Activated CD8-positive, alpha-beta T cell treated with anti-CD3 and anti-CD28 coated beads, Interleukin-2, amount 10 ng/mL, durations not matched to agents 7 days and 5 days (primary cell): ENCODE data around the gene TSPO. TPM values are rescaled to one million over a fixed set of nuclear protein-coding genes. Genes with fewer than 3 reads are reported as not detected.

ENCODE experiments used
- ATAC-seq: fragments of 150-1000 bp; cut with Tn5 transposase; one replicate; pipeline ENCODE4 v1.10.0; 2021; ENCODE audit warnings: moderate library complexity
- CTCF ChIA-PET: fragments of 350-600 bp; sonication (Branson Sonifier 250); formaldehyde crosslinking; loops from one replicate; lab custom pipeline; 2021; ENCODE audit warnings: antibody characterized with exemption; lab: Charles Lee
- POLR2A ChIA-PET: fragments of 350-600 bp; sonication (Branson Sonifier 250); formaldehyde crosslinking; loops from one replicate; lab custom pipeline; 2021; ENCODE audit warnings: antibody characterized with exemption; lab: Charles Lee
- DNase-seq: peaks from one replicate; pipeline ENCODE4 v3.0.0-alpha.2; 2020
- H3K27ac Mint-ChIP-seq: one replicate; pipeline ENCODE4 v1.8.0; 2021; ENCODE audit warnings: mild to moderate bottlenecking, mixed read lengths
- H3K27me3 Mint-ChIP-seq: one replicate; pipeline ENCODE4 v1.8.0; 2021; ENCODE audit warnings: low read depth, mixed read lengths
- H3K36me3 Mint-ChIP-seq: one replicate; pipeline ENCODE4 v1.8.0; 2021; ENCODE audit warnings: low read depth, mixed read lengths
- H3K4me1 Mint-ChIP-seq: one replicate; pipeline ENCODE4 v1.8.0; 2021; ENCODE audit warnings: low read depth, mixed read lengths
- H3K4me3 Mint-ChIP-seq: one replicate; pipeline ENCODE4 v1.8.0; 2021; ENCODE audit warnings: mild to moderate bottlenecking, mixed read lengths
- H3K9me3 Mint-ChIP-seq: one replicate; pipeline ENCODE4 v1.8.0; 2022; ENCODE audit warnings: mixed read lengths; ENCODE audit not compliant: insufficient read depth
- total RNA-seq, 2 experiments: library from RNA; stranded (reverse); gene quantifications; one replicate each; pipeline ENCODE4 v1.2.3, GENCODE V29; 2021

Gene TSPO
- total RNA-seq, 2 experiments from 2014 or later: 90.0 to 91.8 TPM

DNA sequence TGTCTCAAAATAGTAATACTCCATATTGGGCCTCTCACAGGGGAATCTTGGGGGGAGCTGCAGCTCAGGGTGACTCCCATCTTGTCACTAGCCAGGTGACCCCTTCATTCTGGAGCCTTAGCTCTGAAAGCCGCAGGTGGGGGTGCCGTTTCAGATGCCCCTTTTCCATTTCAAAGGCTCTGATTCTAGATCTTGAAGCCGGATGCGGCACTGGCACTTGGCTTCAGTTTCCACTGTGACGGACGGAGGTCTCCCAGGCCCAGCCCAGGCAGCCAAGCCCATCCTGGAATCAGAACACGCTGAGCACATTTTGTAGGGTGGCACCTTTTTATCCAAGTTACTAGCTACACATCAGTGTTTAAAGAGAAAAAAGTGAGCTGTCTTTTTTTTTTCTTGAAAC, 34.4 kb upstream of the TSPO start:
- H3K27me3 Mint-ChIP-seq: no peaks in the 10 kb centered on the region
- POLR2A ChIA-PET: interaction anchor here (0.7 kb wide), 1 partner anchor 166 kb away, joined by 4 read pairs; no protein-coding TSS in a partner anchor
- no peaks in the 10 kb centered on the region for H3K9me3 Mint-ChIP-seq
- CTCF ChIA-PET: interaction anchor here (0.7 to 1.0 kb wide), 2 partner anchors 33 to 80 kb away, joined by 3 read pairs; no protein-coding TSS in a partner anchor
- no peak for DNase-seq
- no peak for ATAC-seq
- H3K4me1 Mint-ChIP-seq: no peaks in the 10 kb centered on the region
- no peak overlapping the region for H3K4me3 Mint-ChIP-seq
- no peak overlapping the region for H3K27ac Mint-ChIP-seq
- H3K36me3 Mint-ChIP-seq: no peaks in the 10 kb centered on the region

- POLR2A ChIA-PET: no interaction called here
- CTCF ChIA-PET: no interaction called here
- no peak overlapping the region for H3K4me3 Mint-ChIP-seq
- H3K36me3 Mint-ChIP-seq: no peaks in the 10 kb centered on the region
- no peak for DNase-seq
- no peaks in the 10 kb centered on the region for H3K27me3 Mint-ChIP-seq
- H3K4me1 Mint-ChIP-seq: no peaks in the 10 kb centered on the region
- H3K9me3 Mint-ChIP-seq: no peaks in the 10 kb centered on the region
- no peak overlapping the region for H3K27ac Mint-ChIP-seq
- no peak for ATAC-seq
These were observed 33.1 kb upstream of the TSPO start for GRCh38 chr22:43118024-43118849.

DNA sequence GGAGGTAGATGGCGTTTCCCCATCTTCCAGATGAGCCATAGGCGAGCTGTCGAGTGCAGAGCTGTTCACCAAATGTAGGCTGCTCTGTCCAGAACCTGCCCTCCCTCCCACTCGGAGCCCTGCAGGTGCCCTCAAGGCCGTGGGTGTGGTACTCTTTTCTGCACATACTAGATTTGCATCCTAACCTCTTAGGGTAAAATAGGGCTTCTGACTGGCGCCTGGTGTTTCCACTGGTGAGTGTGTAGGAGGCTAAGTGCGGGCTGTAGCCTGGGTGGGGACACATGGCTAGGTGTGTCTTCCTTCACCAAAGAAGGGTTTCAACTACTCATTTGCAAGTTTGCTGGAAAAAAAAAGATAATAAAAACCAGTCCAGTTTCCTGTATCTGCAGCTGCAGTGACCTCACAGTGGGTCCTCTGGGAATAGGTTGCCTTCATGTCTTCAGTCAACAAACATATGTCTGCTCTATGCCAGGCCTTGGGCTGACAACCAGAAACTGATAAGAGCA, 32.4 kb upstream of the TSPO start:
- H3K9me3 Mint-ChIP-seq: no peaks in the 10 kb centered on the region
- no peaks in the 10 kb centered on the region for H3K36me3 Mint-ChIP-seq
- ChIA-PET CTCF (no interaction called here), POLR2A (no interaction called here)
- ATAC-seq (no peak), DNase-seq (no peak)
- H3K4me1 Mint-ChIP-seq: no peaks in the 10 kb centered on the region
- H3K4me3 Mint-ChIP-seq: no peak overlapping the region
- H3K27me3 Mint-ChIP-seq: no peaks in the 10 kb centered on the region
- no peak overlapping the region for H3K27ac Mint-ChIP-seq

DNA sequence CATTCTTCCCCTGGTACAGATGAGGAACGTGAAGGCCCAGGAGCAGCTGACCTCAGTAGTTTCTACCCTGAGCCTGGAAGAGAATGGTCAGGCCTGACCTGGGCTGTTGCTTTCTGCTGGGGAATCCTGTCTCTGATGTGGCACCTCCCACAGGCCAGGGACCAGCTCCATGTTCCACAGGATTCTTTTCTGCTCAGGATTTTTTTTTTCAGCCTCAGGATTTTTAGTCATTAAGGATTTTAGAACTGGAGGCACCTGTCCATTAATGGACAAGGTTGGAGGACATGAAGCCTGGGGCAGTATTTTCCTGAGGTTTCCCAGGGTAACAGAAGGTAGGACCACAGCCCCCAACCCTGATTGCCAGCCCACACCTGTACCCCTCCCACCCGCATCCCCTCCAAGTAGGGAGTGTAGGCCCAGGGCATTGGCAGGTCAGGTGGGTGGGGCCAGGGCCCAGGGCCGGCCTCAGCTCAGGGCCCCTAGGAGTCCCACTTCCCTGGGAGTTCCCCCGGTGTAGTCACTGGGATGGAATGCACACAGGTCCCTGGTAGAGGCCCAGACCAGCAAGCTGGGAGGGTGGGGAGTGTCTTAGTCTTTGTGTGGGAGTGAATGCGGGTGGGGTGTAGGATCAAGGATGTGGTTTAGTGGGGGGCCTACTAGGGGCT, 24.7 kb upstream of the TSPO start:
- POLR2A ChIA-PET: no interaction called here
- H3K27ac Mint-ChIP-seq: no peak overlapping the region
- no peaks in the 10 kb centered on the region for H3K9me3 Mint-ChIP-seq
- CTCF ChIA-PET: no interaction called here
- ATAC-seq: no peak
- H3K27me3 Mint-ChIP-seq: no peaks in the 10 kb centered on the region
- H3K4me1 Mint-ChIP-seq: peaks cover 14% of the 10 kb centered on the region
- H3K36me3 Mint-ChIP-seq: no peaks in the 10 kb centered on the region
- H3K4me3 Mint-ChIP-seq: no peak overlapping the region
- no peak for DNase-seq

DNA sequence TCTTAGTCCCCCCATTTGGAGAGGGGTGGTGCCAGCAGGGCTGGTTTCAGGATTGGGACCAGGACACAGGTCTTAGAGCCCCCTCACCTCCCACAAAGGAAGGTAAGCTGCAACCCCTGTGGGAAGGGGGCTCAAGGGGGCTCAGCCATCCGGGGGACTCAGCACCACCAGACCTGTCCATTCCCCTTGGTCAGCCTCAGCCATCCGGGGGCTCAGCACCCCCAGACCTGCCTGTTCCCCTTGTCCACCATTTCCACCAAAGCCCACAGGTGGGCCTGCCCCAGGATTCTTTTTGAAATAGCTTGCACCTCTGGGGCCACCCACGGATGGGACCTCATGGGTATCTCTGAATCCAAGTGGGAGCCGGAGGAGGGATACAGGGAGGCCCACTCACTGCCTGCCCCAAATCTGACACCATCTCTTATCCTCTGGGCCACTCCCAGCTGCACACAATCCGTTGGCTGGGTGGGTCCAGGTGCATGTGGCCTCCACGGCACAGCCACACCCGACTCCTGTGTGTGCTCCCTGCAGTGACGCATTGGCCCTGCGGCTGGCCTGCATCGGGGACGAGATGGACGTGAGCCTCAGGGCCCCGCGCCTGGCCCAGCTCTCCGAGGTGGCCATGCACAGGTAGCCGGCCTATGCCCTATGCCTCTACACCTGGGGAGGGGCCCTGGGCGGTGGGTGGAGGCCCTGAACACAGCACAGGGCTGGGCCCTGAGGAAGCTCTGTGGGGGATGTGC, 24.0 kb upstream of the TSPO start:
- peak overlapping the region; percentile 30 for H3K27ac Mint-ChIP-seq
- POLR2A ChIA-PET: no interaction called here

DNA sequence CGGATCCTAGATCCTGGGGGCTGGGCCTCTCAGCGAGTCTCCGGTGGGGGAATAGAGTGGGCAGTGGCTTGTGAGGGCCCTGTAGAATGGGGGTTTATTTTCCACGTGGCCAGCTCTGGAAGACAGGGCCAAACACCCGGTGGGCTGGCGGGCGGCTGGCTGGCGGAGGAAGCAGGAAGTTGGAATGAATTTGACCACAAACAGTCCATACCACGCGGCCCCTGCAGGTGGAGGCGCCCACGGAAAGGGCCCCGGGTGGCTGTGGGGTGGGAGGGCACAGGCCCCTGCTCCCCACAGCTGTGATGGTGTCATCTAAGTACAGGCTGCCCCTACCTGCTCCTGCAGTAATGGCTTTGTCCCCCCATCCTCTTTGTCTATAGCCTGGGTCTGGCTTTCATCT, 23.2 kb upstream of the TSPO start:
- ATAC-seq: no peak
- CTCF ChIA-PET: interaction anchor here (0.9 kb wide), 1 partner anchor 8 kb away, joined by 3 read pairs; no protein-coding TSS in a partner anchor

More for the DNA sequence above, 24.0 kb upstream of the TSPO start:
- no peaks in the 10 kb centered on the region for H3K27me3 Mint-ChIP-seq
- H3K4me1 Mint-ChIP-seq: peaks cover 14% of the 10 kb centered on the region
- H3K9me3 Mint-ChIP-seq: no peaks in the 10 kb centered on the region
- CTCF ChIA-PET: interaction anchor here (0.9 kb wide), 1 partner anchor 9 kb away, joined by 3 read pairs; no protein-coding TSS in a partner anchor
- H3K36me3 Mint-ChIP-seq: no peaks in the 10 kb centered on the region
- H3K4me3 Mint-ChIP-seq: no peak overlapping the region
- DNase-seq: no peak
- peak; percentile 20 for ATAC-seq

DNA sequence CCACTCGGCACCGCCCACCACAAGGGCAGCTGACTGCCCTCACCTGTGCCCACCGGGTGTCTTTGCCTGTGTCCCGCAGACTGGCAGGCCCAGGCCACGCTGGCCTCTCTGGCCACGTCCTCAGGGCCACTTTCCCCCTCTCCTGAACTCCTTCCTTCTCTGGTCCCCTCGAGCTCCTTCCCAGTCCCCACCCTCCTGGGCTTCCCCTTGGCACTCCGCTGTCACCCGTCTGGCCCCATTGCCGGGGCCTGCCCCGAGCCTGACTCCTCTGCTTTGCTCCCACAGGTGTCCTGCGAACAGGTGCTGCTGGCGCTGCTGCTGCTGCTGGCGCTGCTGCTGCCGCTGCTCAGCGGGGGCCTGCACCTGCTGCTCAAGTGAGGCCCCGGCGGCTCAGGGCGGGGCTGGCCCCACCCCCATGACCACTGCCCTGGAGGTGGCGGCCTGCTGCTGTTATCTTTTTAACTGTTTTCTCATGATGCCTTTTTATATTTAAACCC, 22.4 kb upstream of the TSPO start:
- no peak overlapping the region for H3K27ac Mint-ChIP-seq
- no peak for DNase-seq
- no peak overlapping the region for H3K4me3 Mint-ChIP-seq
- CTCF ChIA-PET: no interaction called here
- H3K27me3 Mint-ChIP-seq: no peaks in the 10 kb centered on the region
- peaks cover 14% of the 10 kb centered on the region for H3K4me1 Mint-ChIP-seq
- ATAC-seq: no peak
- peaks cover 6% of the 10 kb centered on the region for H3K36me3 Mint-ChIP-seq
- POLR2A ChIA-PET: no interaction called here
- no peaks in the 10 kb centered on the region for H3K9me3 Mint-ChIP-seq

More for the DNA sequence above, 23.2 kb upstream of the TSPO start:
- no peaks in the 10 kb centered on the region for H3K36me3 Mint-ChIP-seq
- peaks cover 14% of the 10 kb centered on the region for H3K4me1 Mint-ChIP-seq
- H3K27ac Mint-ChIP-seq: peak overlapping the region; percentile 30
- H3K27me3 Mint-ChIP-seq: no peaks in the 10 kb centered on the region
- no peaks in the 10 kb centered on the region for H3K9me3 Mint-ChIP-seq
- DNase-seq: no peak
- POLR2A ChIA-PET: no interaction called here
- H3K4me3 Mint-ChIP-seq: no peak overlapping the region

DNA sequence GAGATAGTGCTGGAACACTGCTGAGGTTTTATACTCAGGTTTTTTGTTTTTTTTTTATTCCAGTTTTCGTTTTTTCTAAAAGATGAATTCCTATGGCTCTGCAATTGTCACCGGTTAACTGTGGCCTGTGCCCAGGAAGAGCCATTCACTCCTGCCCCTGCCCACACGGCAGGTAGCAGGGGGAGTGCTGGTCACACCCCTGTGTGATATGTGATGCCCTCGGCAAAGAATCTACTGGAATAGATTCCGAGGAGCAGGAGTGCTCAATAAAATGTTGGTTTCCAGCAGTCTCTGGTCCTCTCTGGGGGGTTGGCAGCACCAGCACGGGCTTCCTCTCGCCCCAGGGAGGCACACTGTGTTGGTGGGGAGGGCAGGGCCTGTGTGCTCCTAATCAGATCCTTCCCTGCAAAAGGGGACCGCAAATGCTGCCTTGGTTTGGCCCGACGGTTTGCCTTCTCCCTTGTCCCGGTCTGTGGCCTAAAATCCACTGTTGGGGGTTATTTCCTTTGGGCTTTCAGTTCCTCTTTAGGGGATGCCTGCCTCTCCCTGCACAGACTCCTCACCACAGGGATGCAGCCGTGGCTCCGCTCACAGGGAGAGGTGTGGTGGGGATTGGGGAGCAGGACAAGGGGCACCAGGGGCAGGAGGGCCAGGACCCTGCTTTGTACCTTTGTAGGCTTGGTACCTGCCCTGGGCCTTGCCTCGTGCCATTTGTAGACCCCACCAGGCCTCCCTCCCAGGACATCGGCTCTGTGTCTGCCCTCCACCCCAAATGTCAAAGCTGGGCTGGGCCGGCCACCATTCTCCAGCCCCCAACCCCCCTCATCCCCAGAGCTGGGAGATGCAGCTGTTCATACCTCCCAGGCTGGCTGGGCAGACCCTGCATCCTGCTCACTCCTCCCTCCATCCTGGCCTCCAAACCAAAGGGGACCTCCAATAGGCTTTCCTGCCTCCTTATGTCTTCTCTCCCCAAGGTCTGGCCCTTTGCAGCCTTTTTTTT, 21.6 kb upstream of the TSPO start:
- ChIA-PET POLR2A (no interaction called here), CTCF (interaction anchor here (0.8 kb wide), 1 partner anchor 9 kb away, joined by 3 read pairs; no protein-coding TSS in a partner anchor)
- H3K9me3 Mint-ChIP-seq: no peaks in the 10 kb centered on the region

GRCh38 chr22:43131773-43132501, 19.4 kb upstream of the TSPO start:
- H3K27ac Mint-ChIP-seq: no peak overlapping the region
- H3K4me1 Mint-ChIP-seq: peaks cover 12% of the 10 kb centered on the region
- ChIA-PET POLR2A (interaction anchor here (0.6 kb wide), 1 partner anchor 54 kb away, joined by 4 read pairs; no protein-coding TSS in a partner anchor), CTCF (interaction anchor here (1.2 kb wide), 1 partner anchor 20 kb away, joined by 3 read pairs; no protein-coding TSS in a partner anchor)
- DNase-seq: no peak
- no peak for ATAC-seq
- no peaks in the 10 kb centered on the region for H3K27me3 Mint-ChIP-seq
- H3K9me3 Mint-ChIP-seq: no peaks in the 10 kb centered on the region
- H3K36me3 Mint-ChIP-seq: peaks cover 18% of the 10 kb centered on the region
- H3K4me3 Mint-ChIP-seq: no peak overlapping the region

More for the DNA sequence above, 21.6 kb upstream of the TSPO start:
- peaks cover 14% of the 10 kb centered on the region for H3K4me1 Mint-ChIP-seq
- no peak for ATAC-seq
- no peaks in the 10 kb centered on the region for H3K27me3 Mint-ChIP-seq
- no peak for DNase-seq
- no peak overlapping the region for H3K4me3 Mint-ChIP-seq
- H3K27ac Mint-ChIP-seq: no peak overlapping the region
- peaks cover 10% of the 10 kb centered on the region for H3K36me3 Mint-ChIP-seq

DNA sequence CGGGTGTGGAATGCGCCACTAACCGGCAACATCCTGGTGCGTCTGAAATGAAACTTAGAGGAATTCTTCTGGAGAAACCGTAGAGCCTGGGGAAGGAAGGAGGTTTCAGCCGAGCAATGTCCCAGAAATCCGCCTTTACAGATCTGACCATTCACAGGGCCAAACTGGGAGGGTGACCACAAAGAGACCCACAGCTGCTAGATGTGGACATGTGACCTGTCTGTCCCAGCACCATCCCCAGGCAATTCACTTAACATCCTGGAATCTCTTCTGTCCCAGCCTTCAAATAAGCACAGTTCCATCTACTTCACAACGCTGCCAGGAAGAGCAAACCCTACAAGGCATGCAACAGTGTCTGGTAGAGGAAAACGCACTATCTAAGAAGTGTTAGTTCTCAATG, 18.0 kb upstream of the TSPO start:
- ChIA-PET CTCF (no interaction called here), POLR2A (no interaction called here)
- Mint-ChIP-seq H3K4me1 (peaks cover 5% of the 10 kb centered on the region), H3K36me3 (peaks cover 27% of the 10 kb centered on the region), H3K4me3 (no peak overlapping the region), H3K9me3 (no peaks in the 10 kb centered on the region), H3K27me3 (no peaks in the 10 kb centered on the region), H3K27ac (no peak overlapping the region)
- ATAC-seq: no peak
- no peak for DNase-seq
